Osteoblast (primary cell): Measurements from ENCODE around the gene AGXT2. TPM values are rescaled to one million over a fixed set of nuclear protein-coding genes. Genes with fewer than 3 reads are reported as not detected.

Experiments
- DNase-seq: peaks from one replicate; pipeline ENCODE4 v3.0.0; 2011; ENCODE audit warnings: low spot score, mixed read lengths; ENCODE audit not compliant: insufficient read length; ENCODE audit errors: missing footprints
- H2AFZ ChIP-seq: 2 replicates; pipeline ENCODE4 v1.6.0; 2011; ENCODE audit warnings: mild to moderate bottlenecking, low read length
- H3K27ac ChIP-seq: 2 replicates; pipeline ENCODE4 v1.5.1; 2011; ENCODE audit warnings: mild to moderate bottlenecking, low read depth, low read length, moderate library complexity
- H3K27me3 ChIP-seq: 2 replicates; pipeline ENCODE4 v1.6.0; 2012; ENCODE audit warnings: mild to moderate bottlenecking, control low read depth, inconsistent platforms, low read length, moderate library complexity; ENCODE audit not compliant: insufficient read depth
- H3K36me3 ChIP-seq: 2 replicates; pipeline ENCODE4 v1.5.1; 2011; ENCODE audit warnings: mild to moderate bottlenecking, low read length, control low read depth, moderate library complexity; ENCODE audit not compliant: insufficient read depth
- H3K4me1 ChIP-seq: 2 replicates; pipeline ENCODE4 v1.5.1; 2011; ENCODE audit warnings: mild to moderate bottlenecking, low read length, control low read depth, moderate library complexity; ENCODE audit not compliant: insufficient read depth
- H3K4me2 ChIP-seq: 2 replicates; pipeline ENCODE4 v1.6.0; 2011; ENCODE audit warnings: mild to moderate bottlenecking, low read length; ENCODE audit not compliant: insufficient read depth
- H3K4me3 ChIP-seq: fragments of 200-600 bp; sonication (generic); 3 replicates; pipeline ENCODE4 v1.5.1; 2012; ENCODE audit warnings: mild to moderate bottlenecking, low read length, inconsistent platforms; ENCODE audit not compliant: insufficient read depth
- H3K79me2 ChIP-seq: 2 replicates; pipeline ENCODE4 v1.6.0; 2012; ENCODE audit warnings: mild to moderate bottlenecking, low read length, control low read depth, inconsistent platforms; ENCODE audit not compliant: insufficient read depth
- H3K9me3 ChIP-seq: 2 replicates; pipeline ENCODE4 v1.5.1; 2011; ENCODE audit warnings: low read depth, low read length, control low read depth
- H4K20me1 ChIP-seq: 2 replicates; pipeline ENCODE4 v1.6.0; 2012; ENCODE audit warnings: mild to moderate bottlenecking, low read length, control low read depth; ENCODE audit not compliant: insufficient read depth
- total RNA-seq: library from RNA; depleted of rRNA; stranded (reverse); fragments of >200 nt; gene quantifications from 2 replicates; pipeline ENCODE4 v1.2.3, GENCODE V29; 2012
- TF ChIP-seq, protein P1 (sequence below): IDR thresholded peaks from 2 replicates; pipeline ENCODE4 v1.5.1; 2011; ENCODE audit warnings: mild to moderate bottlenecking, low read depth, low read length, moderate library complexity; ENCODE audit errors: extremely low read depth

AGXT2 gene
- total RNA-seq, 1 donor: not detected

DNA sequence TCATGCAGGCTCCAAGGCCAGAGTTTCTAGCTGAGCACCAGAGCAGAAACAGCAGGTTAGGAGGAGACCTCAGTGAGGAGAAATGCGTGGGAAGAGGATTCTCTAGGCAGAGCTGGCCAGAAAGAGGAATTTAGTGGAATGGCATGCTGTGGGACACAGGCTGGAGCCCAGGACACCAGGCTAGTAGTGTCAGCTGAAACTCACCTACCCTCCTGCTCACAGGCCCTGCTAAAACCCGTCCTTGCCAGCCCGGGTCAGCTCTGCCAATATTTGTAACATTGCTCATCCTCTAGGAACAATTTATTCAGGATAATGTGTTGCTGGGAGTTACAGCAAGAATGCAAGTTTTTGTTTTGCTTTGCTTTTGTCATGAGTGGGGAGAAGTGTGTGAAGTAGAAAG is 40.2 kb upstream of the AGXT2 start:
- Histone ChIP-seq H2AFZ (peak overlapping the region; percentile 34), H4K20me1 (no peaks in the 10 kb centered on the region), H3K79me2 (no peaks in the 10 kb centered on the region), H3K9me3 (no peaks in the 10 kb centered on the region), H3K36me3 (no peaks in the 10 kb centered on the region), H3K4me1 (peaks cover 10% of the 10 kb centered on the region), H3K4me3 (no peak overlapping the region), H3K4me2 (peak overlapping the region; percentile 30), H3K27ac (peak overlapping the region; percentile 29), H3K27me3 (no peaks in the 10 kb centered on the region)
- TF ChIP-seq, protein P1, sequence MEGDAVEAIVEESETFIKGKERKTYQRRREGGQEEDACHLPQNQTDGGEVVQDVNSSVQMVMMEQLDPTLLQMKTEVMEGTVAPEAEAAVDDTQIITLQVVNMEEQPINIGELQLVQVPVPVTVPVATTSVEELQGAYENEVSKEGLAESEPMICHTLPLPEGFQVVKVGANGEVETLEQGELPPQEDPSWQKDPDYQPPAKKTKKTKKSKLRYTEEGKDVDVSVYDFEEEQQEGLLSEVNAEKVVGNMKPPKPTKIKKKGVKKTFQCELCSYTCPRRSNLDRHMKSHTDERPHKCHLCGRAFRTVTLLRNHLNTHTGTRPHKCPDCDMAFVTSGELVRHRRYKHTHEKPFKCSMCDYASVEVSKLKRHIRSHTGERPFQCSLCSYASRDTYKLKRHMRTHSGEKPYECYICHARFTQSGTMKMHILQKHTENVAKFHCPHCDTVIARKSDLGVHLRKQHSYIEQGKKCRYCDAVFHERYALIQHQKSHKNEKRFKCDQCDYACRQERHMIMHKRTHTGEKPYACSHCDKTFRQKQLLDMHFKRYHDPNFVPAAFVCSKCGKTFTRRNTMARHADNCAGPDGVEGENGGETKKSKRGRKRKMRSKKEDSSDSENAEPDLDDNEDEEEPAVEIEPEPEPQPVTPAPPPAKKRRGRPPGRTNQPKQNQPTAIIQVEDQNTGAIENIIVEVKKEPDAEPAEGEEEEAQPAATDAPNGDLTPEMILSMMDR: no peak
- peak; percentile 78 for DNase-seq

DNA sequence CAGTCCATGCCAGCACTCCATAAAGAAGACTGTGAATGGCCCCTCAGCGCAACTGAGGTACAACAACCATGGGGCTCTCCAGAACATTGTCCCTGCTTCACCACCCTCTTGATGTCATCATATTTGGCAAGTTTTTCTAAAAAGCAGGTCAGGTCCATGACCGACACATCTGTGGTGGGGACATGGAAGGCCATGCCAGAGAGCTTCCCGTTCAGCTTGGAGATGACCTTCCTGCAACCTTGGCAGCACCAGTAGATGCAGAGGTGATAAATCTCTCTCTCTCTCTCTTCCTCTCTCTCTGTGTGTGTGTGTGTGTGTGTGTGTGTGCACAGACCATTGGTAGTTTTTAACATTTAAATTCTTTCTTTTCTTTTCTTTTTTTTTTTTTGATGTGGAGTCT is 35.4 kb upstream of the AGXT2 start:
- Histone ChIP-seq H3K79me2 (no peaks in the 10 kb centered on the region), H3K9me3 (no peaks in the 10 kb centered on the region), H3K4me1 (peaks cover 5% of the 10 kb centered on the region), H3K36me3 (no peaks in the 10 kb centered on the region), H4K20me1 (no peaks in the 10 kb centered on the region), H3K4me3 (no peak overlapping the region), H2AFZ (no peak overlapping the region), H3K27ac (no peak overlapping the region), H3K27me3 (no peaks in the 10 kb centered on the region), H3K4me2 (no peak overlapping the region)
- DNase-seq: no peak
- TF ChIP-seq, protein P1: no peak

DNA sequence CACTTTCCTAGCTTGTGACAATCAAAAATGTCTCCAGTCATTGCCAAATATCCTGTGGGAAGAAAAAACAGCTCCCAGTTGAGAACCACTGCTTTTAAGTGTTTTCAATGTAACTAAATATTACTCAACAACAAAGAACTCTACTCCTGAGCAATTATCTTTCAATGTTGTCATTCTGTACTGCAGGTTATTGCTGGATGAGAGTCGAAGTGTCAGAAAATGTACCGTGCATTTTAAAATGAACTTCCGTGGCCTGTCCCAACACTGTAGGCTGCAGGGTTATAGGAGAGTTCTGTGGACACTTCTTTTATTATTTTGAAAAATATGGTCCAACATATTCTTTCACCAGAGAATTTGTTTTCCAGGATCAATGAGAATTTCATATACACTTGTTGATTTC is 34.8 kb upstream of the AGXT2 start:
- Histone ChIP-seq H3K9me3 (no peaks in the 10 kb centered on the region), H3K4me3 (no peak overlapping the region), H3K79me2 (no peaks in the 10 kb centered on the region), H2AFZ (no peak overlapping the region), H3K27ac (no peak overlapping the region), H3K4me2 (no peak overlapping the region), H3K4me1 (no peaks in the 10 kb centered on the region), H4K20me1 (no peaks in the 10 kb centered on the region), H3K36me3 (no peaks in the 10 kb centered on the region), H3K27me3 (no peaks in the 10 kb centered on the region)
- TF ChIP-seq, protein P1: no peak
- DNase-seq: no peak

DNA sequence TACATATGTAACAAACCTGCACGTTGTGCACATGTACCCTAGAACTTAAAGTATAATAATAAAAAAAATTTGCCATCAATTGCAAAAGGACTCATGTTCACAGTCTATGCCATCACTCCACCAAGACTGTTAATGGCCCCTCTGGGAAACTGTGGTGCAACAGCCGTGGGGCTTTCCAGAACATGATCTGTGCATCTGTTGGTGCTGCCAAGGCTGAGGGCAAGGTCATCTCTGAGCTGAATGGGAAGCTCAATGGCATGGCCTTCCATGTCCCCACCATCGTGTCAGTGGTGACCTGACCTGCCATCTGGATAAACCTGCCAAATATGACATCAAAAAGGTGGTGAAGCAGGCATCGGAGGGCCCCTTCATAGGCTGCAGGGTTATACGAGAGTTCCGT is 33.4 kb upstream of the AGXT2 start:
- Histone ChIP-seq H3K9me3 (no peaks in the 10 kb centered on the region), H3K79me2 (no peaks in the 10 kb centered on the region), H2AFZ (no peak overlapping the region), H3K36me3 (no peaks in the 10 kb centered on the region), H3K4me3 (no peak overlapping the region), H3K4me2 (no peak overlapping the region), H3K27me3 (no peaks in the 10 kb centered on the region), H4K20me1 (no peaks in the 10 kb centered on the region), H3K27ac (no peak overlapping the region), H3K4me1 (no peaks in the 10 kb centered on the region)
- no peak for DNase-seq
- TF ChIP-seq, protein P1: no peak
